ENCODE measurements around the gene SPSB4. TPM values are rescaled to one million over a fixed set of nuclear protein-coding genes. Genes with fewer than 3 reads are reported as not detected.

Gene SPSB4
- total and polyA plus RNA-seq, 2 of the 13 experiments (the other 11 are each of a cell fraction or from before 2014, with no cell fraction given) = not detected

DNA sequence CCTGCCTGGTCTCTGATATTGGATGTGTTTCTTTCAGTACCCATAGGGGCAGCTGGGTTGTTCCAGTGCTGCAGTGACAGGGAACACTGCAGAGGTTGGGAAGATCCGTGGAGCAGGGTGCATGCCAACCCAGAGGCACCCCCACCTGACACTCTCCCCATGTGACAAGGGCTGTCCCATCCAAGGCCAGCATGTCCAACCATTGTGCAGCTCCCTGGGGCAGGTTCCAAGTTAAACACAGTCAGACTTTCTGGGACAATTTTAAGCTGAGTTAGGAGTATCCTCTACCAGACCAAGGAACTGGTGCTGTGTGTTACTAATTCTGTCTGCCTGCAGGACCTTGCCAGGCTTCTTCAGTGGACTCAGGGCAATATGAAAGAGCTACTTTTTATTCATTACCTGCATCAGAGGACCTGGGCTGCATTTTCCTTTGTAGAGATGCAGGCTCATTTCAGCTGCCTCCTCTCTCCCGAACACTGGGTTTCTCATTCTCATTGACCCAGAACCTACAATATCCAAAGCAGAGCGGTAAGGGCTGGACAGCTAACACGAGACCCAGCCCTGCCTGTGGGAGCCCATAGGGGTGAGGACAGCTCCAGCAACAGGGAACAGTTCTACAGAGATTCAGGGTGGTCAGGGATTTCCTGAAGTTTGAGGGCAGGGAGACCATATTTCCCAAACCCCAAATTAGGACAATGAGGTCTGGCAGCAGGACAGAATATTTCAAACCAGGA, 72.7 kb downstream of the SPSB4 start:
- no peak overlapping the region for H2AFZ ChIP-seq (ENCODE audit: low read length)
- no peak for FAIRE-seq
- ATAC-seq = no peak
- in situ Hi-C loops (cut with HindIII; ENCODE audit: extremely low pct_ligation_motif_present, low pct_unique_long_range_greater_than_20kb) = no loop called here
- no peaks in the 10 kb centered on the region for H4K20me1 ChIP-seq (ENCODE audit: insufficient read depth, low read length)
- H3K36me3 ChIP-seq (replicated peaks in 1 of 2; ENCODE audit: control insufficient read depth in 1 of 2, insufficient read depth in 2 of 2, low read length in 2 of 2) = no peaks in the 10 kb centered on the region
- TF ChIP-seq TRIM22 (IDR thresholded peaks at IDR 0.05) = no peak
- no peak for TF ChIP-seq ZNF234 (CRISPR knock-in tag; conservative IDR thresholded peaks at IDR 0.05)
- no peak for TF ChIP-seq SNAPC2 (CRISPR knock-in tag; IDR thresholded peaks at IDR 0.05)
- TF ChIP-seq SKIL (CRISPR knock-in tag; IDR thresholded peaks at IDR 0.05; ENCODE audit: borderline replicate concordance) = no peak
- no peak for TF ChIP-seq ZNF503 (CRISPR knock-in tag; IDR thresholded peaks at IDR 0.05)
- TF ChIP-seq ZBTB20 (CRISPR knock-in tag; IDR thresholded peaks at IDR 0.05; ENCODE audit: borderline replicate concordance, low read depth) = no peak
- TF ChIP-seq ZNF343 (CRISPR knock-in tag; IDR thresholded peaks at IDR 0.05) = no peak
- no peak for TF ChIP-seq ZNF180 (CRISPR knock-in tag; IDR thresholded peaks at IDR 0.05; ENCODE audit: borderline replicate concordance, low read depth)
- no peak for TF ChIP-seq CBX5 (CRISPR knock-in tag; IDR thresholded peaks at IDR 0.05; ENCODE audit: borderline replicate concordance)
- no peak for TF ChIP-seq RXRB (CRISPR knock-in tag; IDR thresholded peaks at IDR 0.05; ENCODE audit: borderline replicate concordance)
- no peak for TF ChIP-seq ZNF792 (CRISPR knock-in tag; IDR thresholded peaks at IDR 0.05)
- TF ChIP-seq BRD4 (CRISPR knock-in tag; IDR thresholded peaks at IDR 0.05) = no peak
- no peaks in the 10 kb centered on the region for H3K79me2 ChIP-seq (ENCODE audit: insufficient read depth, low read length)
- POLR2A ChIA-PET = no interaction called here
- intact Hi-C loops (cut with micrococcal nuclease; ENCODE audit: unreplicated experiment) = no loop called here
- H3K9me3 ChIP-seq (ENCODE audit: low read length) = no peaks in the 10 kb centered on the region
- H3K4me1 ChIP-seq (ENCODE audit: insufficient read depth, low read length) = no peaks in the 10 kb centered on the region
- no peak overlapping the region for H3K9ac ChIP-seq (ENCODE audit: insufficient read depth, low read depth, low read length)
- no peak overlapping the region for H3K4me2 ChIP-seq (ENCODE audit: low read depth, low read length)
- no peak overlapping the region for H3K4me3 ChIP-seq (replicated peaks in 1 of 3; ENCODE audit: insufficient read depth in 1 of 3, low read depth in 2 of 3, low read length in 3 of 3)
- CTCF ChIA-PET (ENCODE audit: low intra/inter-chr PET ratio, low total read pairs) = no interaction called here
- no peak overlapping the region for H3K27ac ChIP-seq (ENCODE audit: extremely low read length, insufficient read depth, low read length)
- no peak for DNase-seq (ENCODE audit: low spot score)
- 13% methylated on average over 3 of the region's 4 CpGs for WGBS (ENCODE audit: low lambda C conversion rate)
- BruUV-seq (replicated peaks) = no TSS peak
- peaks cover 4 to 17% of the 10 kb centered on the region in 2 experiments; a peak in 2 of 5 replicates for H3K27me3 ChIP-seq (ENCODE audit: control insufficient read depth in 1 of 2, insufficient read depth in 2 of 2, low read length in 2 of 2)
